ENCODE data around the gene TFE3.

- no peak for TF ChIP-seq CTCF (IDR thresholded peaks at IDR 0.05; ENCODE audit: low read depth, low read length, poor library complexity, severe bottlenecking)
- TF ChIP-seq EZH2phosphoT487 (IDR thresholded peaks at IDR 0.05; ENCODE audit: borderline replicate concordance, low read length): no peak
Observed at GRCh38 chrX:49041744-49042580, 1.2 kb downstream of the TFE3 start.

All from DOHH2 (cell line).